Suprapubic skin (tissue), 4 donors: ENCODE results near the gene DNAJB1. TPM values are rescaled to one million over a fixed set of nuclear protein-coding genes. Genes with fewer than 3 reads are reported as not detected.

Experiments
- DNase-seq, 2 donors: peaks; one replicate each; pipeline ENCODE4 v3.0.0-alpha.2; 2019; ENCODE audit warnings: low spot score in 2 of 2
- H3K27ac ChIP-seq: fragments of 200-600 bp; sonication (generic); one replicate; pipeline ENCODE4 v1.5.1; 2019
- H3K27me3 ChIP-seq: fragments of 200-600 bp; sonication (generic); one replicate; pipeline ENCODE4 v1.5.1; 2019
- H3K36me3 ChIP-seq: fragments of 200-600 bp; sonication (generic); one replicate; pipeline ENCODE4 v1.5.1; 2019
- H3K4me1 ChIP-seq: fragments of 200-600 bp; sonication (generic); one replicate; pipeline ENCODE4 v1.5.1; 2019
- H3K4me3 ChIP-seq: fragments of 200-600 bp; sonication (generic); one replicate; pipeline ENCODE4 v1.5.1; 2019; ENCODE audit warnings: mild to moderate bottlenecking
- H3K9me3 ChIP-seq: fragments of 200-600 bp; sonication (generic); one replicate; pipeline ENCODE4 v1.5.1; 2019
- EP300 ChIP-seq: sonication (generic); formaldehyde crosslinking; IDR thresholded peaks from one replicate; pipeline ENCODE4 v1.6.1; 2017; ENCODE audit warnings: antibody characterized with exemption
- POLR2A ChIP-seq, 2 donors: fragments of 450-650 bp; IDR thresholded peaks; one replicate each; pipeline ENCODE4 v1.6.1; 2017; ENCODE audit warnings: antibody characterized with exemption in 2 of 2, mild to moderate bottlenecking in 2 of 2, moderate library complexity in 2 of 2
- POLR2AphosphoS5 ChIP-seq, 3 donors: sonication (generic); formaldehyde crosslinking; IDR thresholded peaks; one replicate each; pipeline ENCODE4 v1.6.1; 2017; ENCODE audit warnings: antibody characterized with exemption in 3 of 3
- WGBS: methylation state at CpG from one replicate; pipeline ENCODE4 v1.1.5; 2018; 5-methylcytosine and 5-hydroxymethylcytosine counted together
- total RNA-seq, 4 donors: library from RNA; depleted of rRNA; stranded (reverse); fragments of >200 nt; gene quantifications; one replicate each; pipeline ENCODE4 v1.1.0, GENCODE V29; 2016
- TF ChIP-seq, protein P1 (sequence below), 2 donors: fragments of 200-600 bp in 1 of 2; fragments of 450-650 bp in 1 of 2; sonication (generic) in 1 of 2; IDR thresholded peaks; one replicate each; pipeline ENCODE4 v1.5.1; 2016 to 2019; ENCODE audit warnings: antibody characterized with exemption in 2 of 2, mild to moderate bottlenecking in 1 of 2, moderate library complexity in 1 of 2

The DNAJB1 gene
- total RNA-seq, 4 donors from 2014 or later = 54.5 to 197 (median 145) TPM

DNA sequence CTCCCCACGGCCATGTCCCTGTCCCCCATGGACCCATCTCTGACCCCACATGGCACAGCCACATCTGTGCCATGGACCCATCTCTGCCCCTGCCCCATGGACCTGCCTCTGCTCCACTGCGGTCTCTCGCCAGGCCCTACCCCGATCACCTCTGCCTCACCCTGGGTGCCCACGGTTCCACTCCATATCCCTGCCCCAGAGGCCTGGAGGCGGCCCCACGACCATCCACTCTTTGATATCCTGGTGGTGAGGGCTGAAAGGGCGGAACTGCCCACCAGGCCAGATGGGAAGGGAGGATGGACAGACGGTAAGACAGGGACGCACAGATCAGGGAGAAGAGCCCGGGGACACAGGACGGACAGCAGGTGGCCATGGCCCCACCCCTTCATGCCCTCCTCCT is 43.4 kb downstream of the DNAJB1 start:
- WGBS = 40% methylated on average over 12 of the region's 12 CpGs
- peaks cover 35% of the 10 kb centered on the region for H3K36me3 ChIP-seq
- DNase-seq = no peak
- peak overlapping the region; percentile 9 for H3K4me3 ChIP-seq
- no peaks in the 10 kb centered on the region for H3K9me3 ChIP-seq
- H3K4me1 ChIP-seq = peaks cover 62% of the 10 kb centered on the region
- TF ChIP-seq POLR2AphosphoS5 (IDR thresholded peaks at IDR 0.05) = no peak
- TF ChIP-seq, protein P1, sequence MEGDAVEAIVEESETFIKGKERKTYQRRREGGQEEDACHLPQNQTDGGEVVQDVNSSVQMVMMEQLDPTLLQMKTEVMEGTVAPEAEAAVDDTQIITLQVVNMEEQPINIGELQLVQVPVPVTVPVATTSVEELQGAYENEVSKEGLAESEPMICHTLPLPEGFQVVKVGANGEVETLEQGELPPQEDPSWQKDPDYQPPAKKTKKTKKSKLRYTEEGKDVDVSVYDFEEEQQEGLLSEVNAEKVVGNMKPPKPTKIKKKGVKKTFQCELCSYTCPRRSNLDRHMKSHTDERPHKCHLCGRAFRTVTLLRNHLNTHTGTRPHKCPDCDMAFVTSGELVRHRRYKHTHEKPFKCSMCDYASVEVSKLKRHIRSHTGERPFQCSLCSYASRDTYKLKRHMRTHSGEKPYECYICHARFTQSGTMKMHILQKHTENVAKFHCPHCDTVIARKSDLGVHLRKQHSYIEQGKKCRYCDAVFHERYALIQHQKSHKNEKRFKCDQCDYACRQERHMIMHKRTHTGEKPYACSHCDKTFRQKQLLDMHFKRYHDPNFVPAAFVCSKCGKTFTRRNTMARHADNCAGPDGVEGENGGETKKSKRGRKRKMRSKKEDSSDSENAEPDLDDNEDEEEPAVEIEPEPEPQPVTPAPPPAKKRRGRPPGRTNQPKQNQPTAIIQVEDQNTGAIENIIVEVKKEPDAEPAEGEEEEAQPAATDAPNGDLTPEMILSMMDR (IDR thresholded peaks at IDR 0.05) = no peak
- TF ChIP-seq EP300 = no peak
- TF ChIP-seq POLR2A (IDR thresholded peaks at IDR 0.05) = no peak
- H3K27ac ChIP-seq = no peak overlapping the region
- peaks cover 28% of the 10 kb centered on the region for H3K27me3 ChIP-seq

DNA sequence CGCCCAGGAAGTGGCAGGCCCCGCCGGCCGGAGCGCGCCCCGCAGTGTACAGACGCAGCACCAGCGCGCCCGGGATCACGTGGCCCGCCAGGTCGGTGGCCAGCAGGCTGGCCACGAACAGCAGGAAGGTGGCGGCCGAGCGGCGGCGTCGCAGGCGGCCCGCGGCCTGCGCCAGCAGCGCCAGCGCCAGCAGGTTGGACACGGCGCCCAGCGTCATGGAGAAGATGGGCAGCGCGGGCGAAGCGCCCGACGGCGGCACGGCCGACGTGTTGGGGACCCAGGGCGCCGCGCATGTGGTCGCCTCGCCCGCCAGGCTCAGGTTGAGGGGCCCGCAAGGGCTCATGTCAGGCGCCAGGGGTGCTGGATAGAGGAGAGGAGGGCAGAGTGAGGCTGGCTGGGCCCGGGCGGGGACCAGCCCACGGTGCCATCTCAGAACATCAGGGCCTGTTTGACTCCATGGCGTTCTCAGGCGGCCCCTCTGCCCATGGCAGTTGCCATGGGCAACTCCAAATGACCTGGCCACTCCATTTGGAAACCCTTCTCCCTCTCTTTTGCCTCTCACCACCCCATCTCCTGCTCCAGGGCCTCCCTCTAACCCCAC is 44.1 kb downstream of the DNAJB1 start:
- no peak for DNase-seq
- Histone ChIP-seq H3K4me1 (peaks cover 62% of the 10 kb centered on the region), H3K4me3 (peak overlapping the region; percentile 7), H3K36me3 (peaks cover 35% of the 10 kb centered on the region), H3K27me3 (peaks cover 28% of the 10 kb centered on the region), H3K9me3 (no peaks in the 10 kb centered on the region), H3K27ac (no peak overlapping the region)
- TF ChIP-seq POLR2AphosphoS5 (IDR thresholded peaks at IDR 0.05) = no peak
- no peak for TF ChIP-seq POLR2A (IDR thresholded peaks at IDR 0.05)
- TF ChIP-seq, protein P1 (IDR thresholded peaks at IDR 0.05) = no peak
- TF ChIP-seq EP300 = no peak
- 63% methylated on average over 6 of the region's 53 CpGs for WGBS

DNA sequence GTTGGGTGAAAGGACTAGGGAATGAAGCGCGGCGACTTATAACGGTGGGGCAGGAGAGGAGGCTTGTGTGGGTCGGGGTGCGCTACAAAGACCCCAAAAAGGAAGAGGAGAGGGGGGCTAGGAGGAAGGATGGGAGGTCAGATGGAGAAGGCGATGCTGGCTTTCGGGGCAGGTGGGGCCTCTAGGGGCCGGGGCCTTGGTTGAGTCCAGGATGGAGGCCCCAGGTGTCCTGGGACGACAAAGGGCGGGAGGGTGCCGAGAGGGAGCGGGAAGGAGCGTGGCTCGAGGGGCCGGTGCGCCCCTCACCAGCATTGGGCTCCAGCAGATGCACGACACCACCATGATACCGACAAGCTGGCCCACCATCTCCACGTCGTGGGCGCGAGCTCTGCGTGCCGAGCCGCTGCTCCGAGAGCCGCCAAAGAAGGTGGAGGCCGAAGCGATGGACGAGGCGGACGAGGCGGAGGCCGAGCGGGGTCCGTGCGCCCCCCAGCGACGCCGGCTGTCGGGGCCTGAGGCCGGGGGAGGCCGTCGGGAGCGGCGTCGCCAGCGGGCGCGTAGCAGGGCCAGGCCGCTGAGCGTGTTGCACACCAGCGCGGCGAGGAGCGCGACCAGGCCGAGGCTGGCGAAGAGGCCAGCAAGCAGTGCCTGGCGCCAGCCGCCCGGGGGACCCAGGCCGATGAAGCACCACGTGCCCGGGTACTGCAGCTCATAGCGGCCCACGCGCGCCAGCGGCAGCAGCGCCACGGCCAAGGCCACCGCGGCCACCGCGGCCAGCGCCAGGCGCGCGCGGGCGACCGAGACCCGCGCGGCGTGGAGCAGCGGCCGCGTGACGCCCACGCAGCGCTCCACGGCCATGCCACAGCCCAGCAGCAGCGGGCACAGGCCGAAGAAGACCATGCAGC is 44.9 kb downstream of the DNAJB1 start:
- peaks cover 31% of the 10 kb centered on the region for H3K36me3 ChIP-seq
- H3K9me3 ChIP-seq = no peaks in the 10 kb centered on the region
- no peak for DNase-seq
- H3K4me3 ChIP-seq = peak overlapping the region; percentile 7
- no peak overlapping the region for H3K27ac ChIP-seq
- H3K4me1 ChIP-seq = peaks cover 62% of the 10 kb centered on the region
- H3K27me3 ChIP-seq = peaks cover 28% of the 10 kb centered on the region
- TF ChIP-seq, protein P1 (IDR thresholded peaks at IDR 0.05) = no peak
- no peak for TF ChIP-seq POLR2A (IDR thresholded peaks at IDR 0.05)
- no peak for TF ChIP-seq EP300
- TF ChIP-seq POLR2AphosphoS5 (IDR thresholded peaks at IDR 0.05) = no peak
- WGBS = 48% methylated on average over 20 of the region's 97 CpGs

DNA sequence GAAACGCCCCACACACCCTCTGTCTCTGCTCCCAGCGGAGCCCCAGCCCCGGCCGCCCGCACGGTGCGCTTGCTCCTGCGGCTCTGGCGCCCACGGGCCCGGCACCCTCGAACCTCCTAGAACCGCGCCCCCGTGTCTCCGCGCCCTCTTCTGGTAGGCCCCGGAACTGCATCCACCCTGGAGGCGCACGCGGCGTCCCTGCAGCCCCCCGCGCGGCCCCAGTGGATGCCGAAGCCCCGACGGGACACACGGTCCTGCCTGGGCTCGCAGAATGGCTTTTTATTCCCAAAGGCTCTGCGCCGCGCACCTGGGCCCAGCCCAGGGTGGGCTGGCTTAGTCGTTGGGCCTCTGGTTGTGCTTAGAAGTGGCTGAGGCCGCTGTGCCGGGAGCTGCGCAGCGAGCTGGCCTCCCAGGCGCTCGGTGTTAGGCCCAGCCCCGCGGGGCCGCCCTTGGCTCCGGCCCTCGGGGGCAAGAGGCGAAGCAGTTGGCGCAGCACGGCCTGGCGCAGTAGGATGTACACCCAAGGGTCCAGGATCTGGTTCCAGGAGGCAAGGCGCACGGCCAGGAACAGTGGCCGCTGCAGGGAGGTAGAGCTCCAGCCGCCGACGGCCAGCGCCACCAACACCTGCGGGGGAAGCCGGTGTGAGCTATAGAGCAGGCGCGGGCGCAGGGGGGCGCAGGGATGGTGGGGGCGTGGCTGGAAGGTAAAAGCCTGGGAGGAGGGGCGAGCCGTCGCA is 45.8 kb downstream of the DNAJB1 start:
- peak overlapping the region; percentile 30 for H3K4me3 ChIP-seq
- H3K9me3 ChIP-seq = no peaks in the 10 kb centered on the region
- TF ChIP-seq EP300 = no peak
- TF ChIP-seq, protein P1 (IDR thresholded peaks at IDR 0.05) = peak; percentile 90 to 100
- H3K27me3 ChIP-seq = peaks cover 28% of the 10 kb centered on the region
- H3K4me1 ChIP-seq = peaks cover 55% of the 10 kb centered on the region
- H3K27ac ChIP-seq = no peak overlapping the region
- 10% methylated on average over 22 of the region's 66 CpGs for WGBS
- peak in 1 of 2 donors; percentile 83 for DNase-seq
- peaks cover 30% of the 10 kb centered on the region for H3K36me3 ChIP-seq
